GM12878 (cell line): ENCODE data around the gene TADA2A. TPM values are rescaled to one million over a fixed set of nuclear protein-coding genes. Genes with fewer than 3 reads are reported as not detected.

Experiments
- ATAC-seq: fragments of 200-7000 bp; cut with Tn5 transposase; 3 replicates; pipeline ENCODE4 v1.9.1; 2020; ENCODE audit warnings: mild to moderate bottlenecking, moderate library complexity
- BruUV-seq: library from RNA; stranded (reverse); fragments of 400-500 nt; replicated peaks from 2 replicates; lab custom pipeline; 2021; lab: Mats Ljungman, UMichigan
- CTCF ChIA-PET: fragments of 300-600 bp; sonication (Branson Sonifier 250); formaldehyde crosslinking; extraction: SDS; loops from one replicate; lab custom pipeline; 2021; ENCODE audit warnings: inconsistent platforms; lab: Yijun Ruan, JAX
- POLR2A ChIA-PET: fragments of 350-600 bp; formaldehyde crosslinking; extraction: SDS; loops from one replicate; lab custom pipeline; 2021; ENCODE audit warnings: inconsistent platforms; lab: Charles Lee
- RAD21 ChIA-PET: fragments of 300-600 bp; sonication (Branson Sonifier 250); formaldehyde crosslinking; loops from one replicate; lab custom pipeline; 2023; ENCODE audit warnings: antibody characterized with exemption; ENCODE audit not compliant: unreplicated experiment; lab: Charles Lee
- SMC1A ChIA-PET: fragments of 300-600 bp; sonication (Branson Sonifier 250); formaldehyde crosslinking; loops from one replicate; lab custom pipeline; 2023; ENCODE audit not compliant: unreplicated experiment, uncharacterized antibody; lab: Charles Lee
- DNase-seq: peaks from one replicate; pipeline ENCODE4 v3.0.0-alpha.2; 2011; ENCODE audit warnings: low read depth, low spot score
- FAIRE-seq: peaks from 3 replicates; lab custom pipeline; 2011; peaks lifted over from hg19 to GRCh38; lab: Jason Lieb, UNC
- H2AFZ ChIP-seq: 2 replicates; pipeline ENCODE4 v1.6.0; 2011; ENCODE audit warnings: low read depth, low read length, control low read depth; ENCODE audit not compliant: control insufficient read depth
- H3K27ac ChIP-seq: 2 replicates; pipeline ENCODE4 v1.5.1; 2011; ENCODE audit warnings: control low read depth; ENCODE audit not compliant: control insufficient read depth, insufficient read depth
- H3K27me3 ChIP-seq, 2 experiments: replicated peaks in 1 of 2; 2 replicates each; pipeline versions ENCODE4 v1.6.0 to v1.6.1; 2011; ENCODE audit warnings: low read length in 1 of 2; ENCODE audit not compliant: control insufficient read depth in 2 of 2, insufficient read depth in 2 of 2
- H3K36me3 ChIP-seq, 2 experiments: 2 replicates each; pipeline ENCODE4 v1.5.1; 2011; ENCODE audit warnings: low read length in 1 of 2; ENCODE audit not compliant: control insufficient read depth in 2 of 2, insufficient read depth in 2 of 2
- H3K4me1 ChIP-seq: 2 replicates; pipeline ENCODE4 v1.6.1; 2011; ENCODE audit warnings: mild to moderate bottlenecking, low read length, moderate library complexity, mixed read lengths; ENCODE audit not compliant: control insufficient read depth, insufficient read depth
- H3K4me2 ChIP-seq: 2 replicates; pipeline ENCODE4 v1.6.0; 2011; ENCODE audit warnings: control low read depth; ENCODE audit not compliant: control insufficient read depth, insufficient read depth
- H3K4me3 ChIP-seq: fragments of 200-600 bp; sonication (generic); 2 replicates; pipeline ENCODE4 v1.5.1; 2016
- H3K79me2 ChIP-seq: 2 replicates; pipeline ENCODE4 v1.6.0; 2011; ENCODE audit warnings: low read length; ENCODE audit not compliant: control insufficient read depth, insufficient read depth
- H3K9ac ChIP-seq: 2 replicates; pipeline ENCODE4 v1.8.0; 2011; ENCODE audit warnings: low read length, control low read depth, mixed read lengths; ENCODE audit not compliant: control insufficient read depth, insufficient read depth
- H3K9me3 ChIP-seq: replicated peaks from 3 replicates; pipeline ENCODE4 v1.5.1; 2011; ENCODE audit warnings: mild to moderate bottlenecking, low read length; ENCODE audit not compliant: control insufficient read depth, insufficient read depth
- H4K20me1 ChIP-seq: 2 replicates; pipeline ENCODE4 v1.6.0; 2011; ENCODE audit not compliant: control insufficient read depth, insufficient read depth
- CBFB ChIP-seq: IDR thresholded peaks from 2 replicates; pipeline ENCODE4 v1.6.1; 2016; ENCODE audit warnings: antibody characterized with exemption, low read depth
- CBX3 ChIP-seq: fragments of 200-600 bp; sonication (generic); IDR thresholded peaks from 2 replicates; pipeline ENCODE4 v1.6.1; 2016; ENCODE audit warnings: low read depth, borderline replicate concordance
- CEBPB ChIP-seq, 2 experiments: fragments of 150-350 bp in 1 of 2; IDR thresholded peaks; 2 replicates each; pipeline ENCODE4 v1.6.1; 2012 to 2014; ENCODE audit warnings: low read depth in 2 of 2, low read length in 2 of 2, borderline replicate concordance in 1 of 2, inconsistent platforms in 1 of 2
- CHD1 ChIP-seq: IDR thresholded peaks from 2 replicates; pipeline ENCODE4 v1.6.1; 2012; ENCODE audit warnings: low read depth, low read length, improper control_type of control experiment
- ESRRA ChIP-seq: IDR thresholded peaks from 2 replicates; pipeline ENCODE4 v1.6.1; 2012; ENCODE audit warnings: mild to moderate bottlenecking, low read length, improper control_type of control experiment
- KAT2A ChIP-seq: conservative IDR thresholded peaks from 2 replicates; pipeline ENCODE4 v1.6.1; 2011; ENCODE audit warnings: low read depth, low read length; ENCODE audit not compliant: control insufficient read depth
- KLF5 ChIP-seq: fragments of 450-650 bp; IDR thresholded peaks from 2 replicates; pipeline ENCODE4 v1.6.1; 2014; ENCODE audit warnings: mild to moderate bottlenecking; ENCODE audit not compliant: partially characterized antibody
- MTA2 ChIP-seq: fragments of 450-650 bp; IDR thresholded peaks from 2 replicates; pipeline ENCODE4 v1.6.1; 2016; ENCODE audit warnings: low read depth, mild to moderate bottlenecking, moderate library complexity
- NFYB ChIP-seq: IDR thresholded peaks from 2 replicates; pipeline ENCODE4 v1.6.1; 2011; ENCODE audit warnings: low read depth, mild to moderate bottlenecking, low read length, improper control_type of control experiment, moderate library complexity; ENCODE audit not compliant: insufficient read depth
- TARDBP ChIP-seq: IDR thresholded peaks from 2 replicates; pipeline ENCODE4 v1.6.1; 2016; ENCODE audit warnings: borderline replicate concordance
- YY1 ChIP-seq: IDR thresholded peaks from 2 replicates; pipeline ENCODE4 v1.6.1; 2011; ENCODE audit warnings: low read depth, mild to moderate bottlenecking, low read length
- ZNF384 ChIP-seq: IDR thresholded peaks from 2 replicates; pipeline ENCODE4 v1.6.1; 2012; ENCODE audit warnings: low read depth, mild to moderate bottlenecking, low read length, improper control_type of control experiment, borderline replicate concordance
- WGBS: methylation state at CpG from one replicate; pipeline ENCODE4 v1.1.6; 2016; ENCODE audit warnings: low lambda C conversion rate; ENCODE audit not compliant: insufficient replicate concordance, insufficient coverage; ENCODE audit errors: missing lambda C conversion rate; 5-methylcytosine and 5-hydroxymethylcytosine counted together
- in situ Hi-C: fragments of 300-500 bp; cut with MboI; formaldehyde crosslinking; loops from 9 replicates; pipeline ENCODE4 v1.14.3; 2018; ENCODE audit warnings: mixed read lengths
- intact Hi-C: fragments of 100-400 bp; cut with micrococcal nuclease; formaldehyde crosslinking; loops from one replicate; pipeline ENCODE4 v1.14.2; 2022; ENCODE audit not compliant: unreplicated experiment
- polyA plus RNA-seq, 11 experiments: library from polyadenylated mRNA; depleted of rRNA in 4 of 11; unstranded in 6 of 11; stranded (reverse) in 5 of 11; fragments of >200 nt; fragmentation: Nextera tagmentation in 4 of 11; fragmentation: Illumina TruSeq in 1 of 11; extraction: Ambion mirVana in 4 of 11; extraction: Trizol in 1 of 11; gene quantifications; 1 replicate in 1 of 11; 2 replicates in 10 of 11; pipeline versions ENCODE4 v1.2.1 to v1.2.3, GENCODE V29; 2011 to 2016; ENCODE audit warnings: inconsistent platforms in 2 of 11, missing spikeins in 2 of 11, low read depth in 1 of 11
- total RNA-seq, 4 experiments: library from RNA; depleted of rRNA in 3 of 4; stranded (reverse); fragments of >200 nt in 3 of 4; fragmentation: Illumina TruSeq in 1 of 4; extraction: Trizol in 1 of 4; gene quantifications; 2 replicates each; pipeline versions ENCODE4 v1.2.1 to v1.2.3, GENCODE V29; 2013 to 2021
- TF ChIP-seq, protein P1 (sequence below): fragments of 450-650 bp; IDR thresholded peaks from 2 replicates; pipeline ENCODE4 v1.6.1; 2017; ENCODE audit warnings: borderline replicate concordance

Gene TADA2A
- total and polyA plus RNA-seq, 10 of the 15 experiments (the other 5 are each of a cell fraction or from before 2014, with no cell fraction given): 19.6 to 43.8 (median 34.1) TPM

DNA sequence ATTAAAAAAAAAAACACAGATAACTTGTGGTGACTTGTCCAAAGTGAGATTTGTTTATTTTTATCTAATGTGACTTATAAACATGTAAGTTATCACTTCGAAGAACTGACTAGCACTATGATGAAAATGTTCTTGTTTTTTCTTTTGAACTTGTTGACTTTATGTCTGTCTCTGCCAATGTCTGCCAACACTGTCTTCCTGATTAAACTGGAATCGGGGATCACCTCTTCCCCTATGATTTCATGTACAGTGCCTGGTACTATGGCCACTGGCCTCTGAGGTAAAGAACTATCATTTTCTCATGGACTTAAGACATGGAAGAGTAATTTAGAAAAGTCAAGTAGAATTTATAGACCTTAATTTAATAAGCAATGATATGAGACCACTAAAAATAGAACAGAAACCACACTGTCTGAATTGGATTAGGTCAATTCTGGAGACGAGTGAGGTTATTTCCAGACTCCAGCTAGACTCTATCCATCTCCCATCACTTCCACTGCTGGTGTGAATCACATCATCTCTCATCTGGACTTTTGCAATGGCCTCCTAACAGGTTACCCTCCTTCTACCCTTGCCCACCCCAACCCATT is 22.0 kb upstream of the TADA2A start:
- H4K20me1 ChIP-seq: no peaks in the 10 kb centered on the region
- POLR2A ChIA-PET: no interaction called here
- intact Hi-C loops (no loop called here), in situ Hi-C loops (no loop called here)
- TF ChIP-seq KLF5 (no peak), ESRRA (no peak), YY1 (no peak), ZNF384 (no peak), MTA2 (no peak), KAT2A (no peak), CHD1 (no peak), CEBPB (IDR thresholded peaks at IDR 0.05; ENCODE audit: borderline replicate concordance in 1 of 2, low read depth in 2 of 2, low read length in 2 of 2) (no peak), CBX3 (no peak), TARDBP (no peak), NFYB (no peak), CBFB (no peak)
- TF ChIP-seq, protein P1, sequence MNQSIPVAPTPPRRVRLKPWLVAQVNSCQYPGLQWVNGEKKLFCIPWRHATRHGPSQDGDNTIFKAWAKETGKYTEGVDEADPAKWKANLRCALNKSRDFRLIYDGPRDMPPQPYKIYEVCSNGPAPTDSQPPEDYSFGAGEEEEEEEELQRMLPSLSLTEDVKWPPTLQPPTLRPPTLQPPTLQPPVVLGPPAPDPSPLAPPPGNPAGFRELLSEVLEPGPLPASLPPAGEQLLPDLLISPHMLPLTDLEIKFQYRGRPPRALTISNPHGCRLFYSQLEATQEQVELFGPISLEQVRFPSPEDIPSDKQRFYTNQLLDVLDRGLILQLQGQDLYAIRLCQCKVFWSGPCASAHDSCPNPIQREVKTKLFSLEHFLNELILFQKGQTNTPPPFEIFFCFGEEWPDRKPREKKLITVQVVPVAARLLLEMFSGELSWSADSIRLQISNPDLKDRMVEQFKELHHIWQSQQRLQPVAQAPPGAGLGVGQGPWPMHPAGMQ: no peak
- DNase-seq (no peak), FAIRE-seq (no peak), ATAC-seq (no peak)
- H3K4me2 ChIP-seq: no peak overlapping the region
- CTCF ChIA-PET: interaction anchor here (3.9 kb wide), 1 partner anchor 10 kb away, joined by 38 read pairs; the partner anchor contains the start of gene C17orf78
- no peak overlapping the region for H2AFZ ChIP-seq
- H3K4me3 ChIP-seq: no peak overlapping the region
- H3K36me3 ChIP-seq: no peaks in the 10 kb centered on the region
- no peaks in the 10 kb centered on the region for H3K79me2 ChIP-seq
- RAD21 ChIA-PET: interaction anchor here (3.7 kb wide), 1 partner anchor 13 kb away, joined by 13 read pairs; no protein-coding TSS in a partner anchor
- SMC1A ChIA-PET: interaction anchor here (4.9 kb wide), 1 partner anchor 11 kb away, joined by 27 read pairs; no protein-coding TSS in a partner anchor
- no peaks in the 10 kb centered on the region for H3K27me3 ChIP-seq
- H3K9ac ChIP-seq: no peak overlapping the region
- no peaks in the 10 kb centered on the region for H3K4me1 ChIP-seq
- no peaks in the 10 kb centered on the region for H3K9me3 ChIP-seq
- H3K27ac ChIP-seq: no peak overlapping the region
- no TSS peak for BruUV-seq
- WGBS: 78% methylated on average over 3 of the region's 3 CpGs
